HG03045 (cell line): Measurements from ENCODE around the gene BGLAP.

ENCODE experiments used
- ATAC-seq: cut with Tn5 transposase; IDR thresholded peaks from one replicate; pipeline ENCODE4 v1.9.1; 2021; ENCODE audit warnings: mild to moderate bottlenecking, moderate library complexity; ENCODE audit not compliant: unreplicated experiment

The BGLAP gene

GRCh38 chr1:156286061-156286460 lies 44.1 kb downstream of the BGLAP start:
- ATAC-seq: no peak

DNA sequence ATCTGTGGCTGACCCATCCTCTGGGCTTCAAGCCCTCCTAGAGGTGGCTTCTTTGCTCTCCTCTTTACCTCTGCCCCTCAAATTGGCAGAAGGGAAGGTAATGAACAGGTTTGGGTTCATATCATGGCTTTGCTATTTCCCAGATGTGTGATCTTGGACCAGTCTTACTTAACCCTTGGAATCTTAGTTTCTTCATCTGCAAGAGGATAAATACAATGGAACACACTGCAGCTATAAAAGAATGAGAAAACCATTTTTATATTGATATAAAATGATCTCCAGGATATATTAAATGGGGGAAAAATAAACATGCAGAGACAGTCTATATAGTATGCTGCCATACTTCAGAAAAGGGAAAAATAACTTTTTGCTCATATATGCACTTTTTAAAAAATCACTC lies 47.9 kb downstream of the BGLAP start:
- ATAC-seq: no peak

DNA sequence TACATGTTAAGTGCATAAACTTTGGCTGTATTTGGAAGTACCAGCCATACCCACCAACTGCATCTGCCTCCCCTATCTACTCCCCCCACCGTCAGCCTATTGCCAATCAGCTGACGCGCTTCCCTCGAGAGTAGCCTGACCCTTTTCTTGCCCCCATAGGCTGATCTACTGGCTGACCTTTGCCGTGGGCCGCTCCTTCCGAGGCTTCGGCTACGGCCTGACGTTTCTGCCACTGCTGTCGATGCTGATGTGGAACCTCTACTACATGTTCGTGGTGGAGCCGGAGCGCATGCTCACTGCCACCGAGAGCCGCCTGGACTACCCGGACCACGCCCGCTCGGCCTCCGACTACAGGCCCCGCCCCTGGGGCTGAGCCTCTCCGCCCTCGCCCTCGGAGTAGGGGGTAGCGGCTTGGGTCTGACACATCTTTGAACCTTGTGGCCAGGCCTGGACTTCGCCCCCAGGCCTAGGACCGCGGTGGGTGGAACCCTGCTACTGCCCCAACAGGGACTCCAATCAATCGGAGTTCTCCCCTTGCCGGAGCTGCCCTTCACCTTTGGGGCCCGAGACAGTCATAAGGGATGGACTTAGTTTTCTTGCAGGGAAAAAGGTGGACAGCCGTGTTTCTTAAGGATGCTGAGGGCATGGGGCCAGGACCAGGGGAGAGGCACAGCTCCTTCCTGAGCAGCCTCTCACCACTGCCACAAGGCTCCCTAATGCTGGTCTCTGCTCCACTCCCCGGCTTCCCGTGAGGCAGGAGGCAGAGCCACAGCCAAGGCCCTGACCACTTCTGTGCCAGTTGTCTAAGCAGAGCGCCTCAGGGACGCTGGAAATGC lies 49.5 kb downstream of the BGLAP start:
- ATAC-seq: no peak
